Hepatocyte (in vitro differentiated cells): ENCODE measurements around the gene SFXN5. TPM values are rescaled to one million over a fixed set of nuclear protein-coding genes. Genes with fewer than 3 reads are reported as not detected.
"Not testable (repeated sequence)": the region's sequence is repeated elsewhere in the genome, so short reads cannot be mapped to it uniquely, and the experiment has no call there.

Experiments
- DNase-seq: peaks from one replicate; pipeline ENCODE4 v3.0.0-alpha.2; 2016; ENCODE audit warnings: low spot score
- H2AFZ ChIP-seq: fragments of 200-600 bp; sonication (generic); 2 replicates; pipeline ENCODE4 v1.6.0; 2016; ENCODE audit warnings: antibody characterized with exemption, mild to moderate bottlenecking
- H3K27ac ChIP-seq: fragments of 200-600 bp; sonication (generic); 2 replicates; pipeline ENCODE4 v1.5.1; 2016; ENCODE audit warnings: mild to moderate bottlenecking
- H3K27me3 ChIP-seq: fragments of 200-600 bp; sonication (generic); 2 replicates; pipeline ENCODE4 v1.6.1; 2016
- H3K36me3 ChIP-seq: fragments of 200-600 bp; sonication (generic); replicated peaks from 2 replicates; pipeline ENCODE4 v1.5.1; 2016; ENCODE audit warnings: low read depth; ENCODE audit not compliant: insufficient read depth
- H3K4me1 ChIP-seq: fragments of 200-600 bp; sonication (generic); 2 replicates; pipeline ENCODE4 v1.5.1; 2016; ENCODE audit warnings: mild to moderate bottlenecking, moderate library complexity; ENCODE audit not compliant: insufficient read depth
- H3K4me2 ChIP-seq: fragments of 200-600 bp; sonication (generic); 2 replicates; pipeline ENCODE4 v1.6.0; 2016
- H3K4me3 ChIP-seq: fragments of 200-600 bp; sonication (generic); 2 replicates; pipeline ENCODE4 v1.5.1; 2016; ENCODE audit warnings: mild to moderate bottlenecking
- H3K79me2 ChIP-seq: fragments of 200-600 bp; sonication (generic); 2 replicates; pipeline ENCODE4 v1.6.0; 2017; ENCODE audit warnings: mild to moderate bottlenecking
- H3K9me2 ChIP-seq: fragments of 200-600 bp; sonication (generic); replicated peaks from 2 replicates; pipeline ENCODE4 v1.6.0; 2017; ENCODE audit warnings: mild to moderate bottlenecking; ENCODE audit not compliant: insufficient read depth
- H3K9me3 ChIP-seq: fragments of 200-600 bp; sonication (generic); 2 replicates; pipeline ENCODE4 v1.5.1; 2016; ENCODE audit warnings: low read depth, mild to moderate bottlenecking
- H4K20me1 ChIP-seq: fragments of 200-600 bp; sonication (generic); 2 replicates; pipeline ENCODE4 v1.6.0; 2016; ENCODE audit warnings: mild to moderate bottlenecking; ENCODE audit not compliant: insufficient read depth, poor library complexity, severe bottlenecking
- EZH2 ChIP-seq: fragments of 200-600 bp; sonication (generic); IDR thresholded peaks from 2 replicates; pipeline ENCODE4 v1.6.1; 2016; ENCODE audit warnings: antibody characterized with exemption, mild to moderate bottlenecking, borderline replicate concordance
- EZH2phosphoT487 ChIP-seq: fragments of 200-600 bp; sonication (generic); IDR thresholded peaks from one replicate; pipeline ENCODE4 v1.6.1; 2018; ENCODE audit warnings: antibody characterized with exemption, mild to moderate bottlenecking, low read depth, moderate library complexity; ENCODE audit not compliant: unreplicated experiment, severe bottlenecking
- WGBS: methylation state at CpG from one replicate; pipeline ENCODE4 v1.1.6; 2016; ENCODE audit warnings: low lambda C conversion rate; ENCODE audit errors: missing lambda C conversion rate; 5-methylcytosine and 5-hydroxymethylcytosine counted together
- polyA plus RNA-seq: library from polyadenylated mRNA; unstranded; fragments of >200 nt; fragmentation: Nextera tagmentation; extraction: Ambion mirVana; gene quantifications from 2 replicates; pipeline ENCODE4 v1.2.1, GENCODE V29; 2016
- total RNA-seq: library from RNA; depleted of rRNA; stranded (reverse); fragments of >200 nt; gene quantifications from 2 replicates; pipeline ENCODE4 v1.2.3, GENCODE V29; 2014
- TF ChIP-seq, protein P1 (sequence below): fragments of 200-600 bp; sonication (generic); IDR thresholded peaks from 2 replicates; pipeline ENCODE4 v1.5.1; 2016; ENCODE audit warnings: antibody characterized with exemption, mild to moderate bottlenecking; ENCODE audit not compliant: poor library complexity

Gene SFXN5
- total and polyA plus RNA-seq, 2 experiments from 2014 or later = 25.8 to 34.6 TPM

- Histone ChIP-seq H3K36me3 (no peaks in the 10 kb centered on the region), H2AFZ (no peak overlapping the region), H3K27ac (no peak overlapping the region), H3K9me3 (no peaks in the 10 kb centered on the region), H3K9me2 (no peaks in the 10 kb centered on the region), H4K20me1 (no peaks in the 10 kb centered on the region), H3K27me3 (no peaks in the 10 kb centered on the region), H3K4me2 (peak overlapping the region; percentile 94), H3K79me2 (peaks cover 66% of the 10 kb centered on the region), H3K4me3 (no peak overlapping the region), H3K4me1 (peaks cover 30% of the 10 kb centered on the region)
- TF ChIP-seq, protein P1, sequence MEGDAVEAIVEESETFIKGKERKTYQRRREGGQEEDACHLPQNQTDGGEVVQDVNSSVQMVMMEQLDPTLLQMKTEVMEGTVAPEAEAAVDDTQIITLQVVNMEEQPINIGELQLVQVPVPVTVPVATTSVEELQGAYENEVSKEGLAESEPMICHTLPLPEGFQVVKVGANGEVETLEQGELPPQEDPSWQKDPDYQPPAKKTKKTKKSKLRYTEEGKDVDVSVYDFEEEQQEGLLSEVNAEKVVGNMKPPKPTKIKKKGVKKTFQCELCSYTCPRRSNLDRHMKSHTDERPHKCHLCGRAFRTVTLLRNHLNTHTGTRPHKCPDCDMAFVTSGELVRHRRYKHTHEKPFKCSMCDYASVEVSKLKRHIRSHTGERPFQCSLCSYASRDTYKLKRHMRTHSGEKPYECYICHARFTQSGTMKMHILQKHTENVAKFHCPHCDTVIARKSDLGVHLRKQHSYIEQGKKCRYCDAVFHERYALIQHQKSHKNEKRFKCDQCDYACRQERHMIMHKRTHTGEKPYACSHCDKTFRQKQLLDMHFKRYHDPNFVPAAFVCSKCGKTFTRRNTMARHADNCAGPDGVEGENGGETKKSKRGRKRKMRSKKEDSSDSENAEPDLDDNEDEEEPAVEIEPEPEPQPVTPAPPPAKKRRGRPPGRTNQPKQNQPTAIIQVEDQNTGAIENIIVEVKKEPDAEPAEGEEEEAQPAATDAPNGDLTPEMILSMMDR = no peak
- no peak for TF ChIP-seq EZH2phosphoT487
- no peak for TF ChIP-seq EZH2
- WGBS = 96% methylated on average over 2 of the region's 2 CpGs
- DNase-seq = peak; percentile 4
Measured at GRCh38 chr2:73068147-73068546, 3.4 kb downstream of the SFXN5 start.

DNA sequence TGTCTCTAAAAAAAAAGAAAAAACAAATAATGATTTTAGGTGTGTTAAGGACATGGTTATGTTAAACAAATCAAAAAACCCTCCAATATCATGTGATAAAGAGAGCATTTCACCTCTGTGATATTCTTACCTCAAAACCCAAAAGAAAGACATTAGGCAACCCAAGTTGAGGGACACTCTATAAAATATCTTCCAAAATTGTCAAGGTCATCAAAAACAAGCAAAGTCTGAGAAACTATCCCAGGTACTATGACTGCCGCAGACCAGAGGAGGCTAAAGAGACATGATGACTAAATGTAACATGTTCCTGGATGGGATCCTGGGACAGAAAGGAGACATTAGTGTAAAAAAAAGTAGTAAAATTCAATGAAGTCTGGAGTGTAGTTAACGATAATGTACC is 4.5 kb downstream of the SFXN5 start:
- H4K20me1 ChIP-seq = no peaks in the 10 kb centered on the region
- 93% methylated on average over 2 of the region's 2 CpGs for WGBS
- peaks cover 22% of the 10 kb centered on the region for H3K4me1 ChIP-seq
- no peaks in the 10 kb centered on the region for H3K27me3 ChIP-seq
- no peak for TF ChIP-seq EZH2phosphoT487
- no peak for TF ChIP-seq EZH2
- TF ChIP-seq, protein P1 = no peak
- H2AFZ ChIP-seq = no peak overlapping the region
- H3K36me3 ChIP-seq = no peaks in the 10 kb centered on the region
- no peak overlapping the region for H3K4me3 ChIP-seq
- H3K4me2 ChIP-seq = no peak overlapping the region
- no peak overlapping the region for H3K27ac ChIP-seq
- no peaks in the 10 kb centered on the region for H3K9me3 ChIP-seq
- no peak for DNase-seq
- H3K9me2 ChIP-seq = no peaks in the 10 kb centered on the region
- peaks cover 77% of the 10 kb centered on the region for H3K79me2 ChIP-seq

GRCh38 chr2:73065070-73065469 is 6.4 kb downstream of the SFXN5 start:
- Histone ChIP-seq H3K4me1 (peaks cover 22% of the 10 kb centered on the region), H3K79me2 (peaks cover 86% of the 10 kb centered on the region), H3K27ac (peak overlapping the region; percentile 73)
- H3K36me3 ChIP-seq, H3K4me2 ChIP-seq, H3K9me2 ChIP-seq, H3K27me3 ChIP-seq, DNase-seq, H2AFZ ChIP-seq, H3K9me3 ChIP-seq, H4K20me1 ChIP-seq, H3K4me3 ChIP-seq: not testable (repeated sequence)
- 100% methylated on average over 5 of the region's 5 CpGs for WGBS

DNA sequence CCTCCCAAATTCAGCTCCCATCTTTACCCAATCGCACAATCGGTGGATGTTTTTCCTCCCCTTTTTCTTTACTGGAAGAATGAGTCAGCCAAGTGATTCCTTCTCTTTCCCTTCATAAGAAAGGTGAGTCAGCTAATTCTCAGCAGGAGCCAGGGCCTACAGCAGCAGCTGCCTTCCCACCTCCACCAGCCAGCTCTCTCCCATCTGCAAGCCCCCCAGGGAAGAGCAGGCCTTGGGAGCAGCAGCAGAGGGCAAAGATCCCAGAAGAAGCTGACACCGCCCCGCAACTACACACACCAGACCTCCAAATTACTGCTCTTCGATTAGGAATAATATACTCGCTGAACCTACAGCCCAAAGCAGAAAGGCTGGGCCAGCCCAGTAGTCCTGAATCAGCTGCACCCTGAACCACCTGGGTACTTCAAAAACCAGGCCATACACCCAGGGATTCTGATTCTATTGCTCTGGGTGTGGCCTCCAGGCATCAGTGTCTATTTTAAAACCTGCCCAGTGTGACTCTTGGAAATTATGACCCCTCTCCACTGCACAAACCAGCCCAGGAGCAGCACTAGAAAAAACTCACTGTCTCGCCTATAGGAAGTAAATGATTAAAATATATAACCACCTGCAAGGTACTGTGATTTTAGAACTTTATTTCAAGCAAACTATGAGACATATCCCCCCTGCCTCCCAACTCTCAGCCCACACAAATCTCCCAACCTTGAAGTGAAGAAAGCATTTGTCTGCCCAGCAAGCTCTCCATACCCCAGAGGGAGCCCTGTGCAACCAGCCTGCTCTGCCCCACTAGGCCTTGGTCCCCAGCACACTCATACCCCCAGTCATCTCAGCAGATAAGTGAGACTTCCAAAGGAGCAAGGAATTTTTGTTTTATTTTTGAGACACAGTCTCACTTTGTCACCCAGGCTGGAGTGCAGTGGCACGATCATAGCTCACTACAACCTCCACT is 7.3 kb downstream of the SFXN5 start:
- no peak overlapping the region for H2AFZ ChIP-seq
- H3K27ac ChIP-seq = peak overlapping the region; percentile 73
- no peaks in the 10 kb centered on the region for H3K27me3 ChIP-seq
- DNase-seq = peak; percentile 63
- H3K36me3 ChIP-seq = no peaks in the 10 kb centered on the region
- H3K9me3 ChIP-seq = no peaks in the 10 kb centered on the region
- peaks cover 15% of the 10 kb centered on the region for H3K4me1 ChIP-seq
- H3K79me2 ChIP-seq = peaks cover 86% of the 10 kb centered on the region
- no peaks in the 10 kb centered on the region for H3K9me2 ChIP-seq
- TF ChIP-seq, protein P1 = no peak
- TF ChIP-seq EZH2 (no peak), EZH2phosphoT487 (no peak)
- 73% methylated on average over 8 of the region's 8 CpGs for WGBS
- no peak overlapping the region for H3K4me2 ChIP-seq
- H4K20me1 ChIP-seq = no peaks in the 10 kb centered on the region
- H3K4me3 ChIP-seq = no peak overlapping the region
